ENCODE results near the gene GRM5. TPM values are rescaled to one million over a fixed set of nuclear protein-coding genes. Genes with fewer than 3 reads are reported as not detected.

GRM5 gene
- total RNA-seq, 2 donors from 2014 or later = 0.17 TPM; not detected in 1

GRCh38 chr11:88484873-88485621, 580.7 kb downstream of the GRM5 start:
- TF ChIP-seq POLR2A (IDR thresholded peaks at IDR 0.05) (no peak), POLR2AphosphoS5 (IDR thresholded peaks at IDR 0.05) (no peak)
- TF ChIP-seq, protein P1, sequence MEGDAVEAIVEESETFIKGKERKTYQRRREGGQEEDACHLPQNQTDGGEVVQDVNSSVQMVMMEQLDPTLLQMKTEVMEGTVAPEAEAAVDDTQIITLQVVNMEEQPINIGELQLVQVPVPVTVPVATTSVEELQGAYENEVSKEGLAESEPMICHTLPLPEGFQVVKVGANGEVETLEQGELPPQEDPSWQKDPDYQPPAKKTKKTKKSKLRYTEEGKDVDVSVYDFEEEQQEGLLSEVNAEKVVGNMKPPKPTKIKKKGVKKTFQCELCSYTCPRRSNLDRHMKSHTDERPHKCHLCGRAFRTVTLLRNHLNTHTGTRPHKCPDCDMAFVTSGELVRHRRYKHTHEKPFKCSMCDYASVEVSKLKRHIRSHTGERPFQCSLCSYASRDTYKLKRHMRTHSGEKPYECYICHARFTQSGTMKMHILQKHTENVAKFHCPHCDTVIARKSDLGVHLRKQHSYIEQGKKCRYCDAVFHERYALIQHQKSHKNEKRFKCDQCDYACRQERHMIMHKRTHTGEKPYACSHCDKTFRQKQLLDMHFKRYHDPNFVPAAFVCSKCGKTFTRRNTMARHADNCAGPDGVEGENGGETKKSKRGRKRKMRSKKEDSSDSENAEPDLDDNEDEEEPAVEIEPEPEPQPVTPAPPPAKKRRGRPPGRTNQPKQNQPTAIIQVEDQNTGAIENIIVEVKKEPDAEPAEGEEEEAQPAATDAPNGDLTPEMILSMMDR (IDR thresholded peaks at IDR 0.05) = peak in 2 of 4 experiments; percentile 29 to 53
- Histone ChIP-seq H3K4me3 (no peak overlapping the region), H3K27me3 (replicated peaks; ENCODE audit: insufficient read depth) (no peaks in the 10 kb centered on the region), H3K36me3 (no peaks in the 10 kb centered on the region), H3K27ac (no peak overlapping the region), H3K4me1 (replicated peaks) (no peaks in the 10 kb centered on the region), H3K9me3 (no peaks in the 10 kb centered on the region)
- WGBS = 81% methylated on average over 6 of the region's 6 CpGs
- intact Hi-C loops (cut with DNase I) = no loop called here
- DNase-seq (ENCODE audit: low spot score) = no peak

DNA sequence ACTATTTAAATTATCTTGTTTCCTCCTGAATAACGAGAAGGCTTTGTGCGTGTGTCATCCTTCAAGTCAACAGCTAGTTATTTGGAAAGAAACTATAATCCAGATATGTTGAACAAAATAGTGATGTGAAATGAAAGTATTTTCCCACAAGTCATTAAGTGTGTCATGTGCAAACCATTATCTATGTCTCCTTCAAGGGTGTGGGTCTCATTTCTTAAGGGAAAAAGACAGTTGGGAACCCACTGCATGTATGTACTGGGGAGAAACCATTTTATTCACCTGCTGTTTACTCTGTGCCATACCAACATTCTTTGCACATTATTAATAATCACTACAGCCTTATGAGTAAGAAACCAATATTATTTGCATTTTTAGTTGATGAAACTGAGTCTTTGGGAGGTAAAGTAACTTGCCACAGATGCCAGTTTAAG, 582.9 kb downstream of the GRM5 start:
- WGBS = 94% methylated on average over 2 of the region's 2 CpGs
- intact Hi-C loops (cut with DNase I) = no loop called here
- no peaks in the 10 kb centered on the region for H3K36me3 ChIP-seq
- no peak for DNase-seq (ENCODE audit: low spot score)
- no peak overlapping the region for H3K27ac ChIP-seq
- no peaks in the 10 kb centered on the region for H3K4me1 ChIP-seq (replicated peaks)
- H3K9me3 ChIP-seq = no peaks in the 10 kb centered on the region
- TF ChIP-seq, protein P1 (IDR thresholded peaks at IDR 0.05) = no peak
- TF ChIP-seq POLR2AphosphoS5 (IDR thresholded peaks at IDR 0.05) (no peak), POLR2A (IDR thresholded peaks at IDR 0.05) (no peak)
- no peaks in the 10 kb centered on the region for H3K27me3 ChIP-seq (replicated peaks; ENCODE audit: insufficient read depth)
- no peak overlapping the region for H3K4me3 ChIP-seq

DNA sequence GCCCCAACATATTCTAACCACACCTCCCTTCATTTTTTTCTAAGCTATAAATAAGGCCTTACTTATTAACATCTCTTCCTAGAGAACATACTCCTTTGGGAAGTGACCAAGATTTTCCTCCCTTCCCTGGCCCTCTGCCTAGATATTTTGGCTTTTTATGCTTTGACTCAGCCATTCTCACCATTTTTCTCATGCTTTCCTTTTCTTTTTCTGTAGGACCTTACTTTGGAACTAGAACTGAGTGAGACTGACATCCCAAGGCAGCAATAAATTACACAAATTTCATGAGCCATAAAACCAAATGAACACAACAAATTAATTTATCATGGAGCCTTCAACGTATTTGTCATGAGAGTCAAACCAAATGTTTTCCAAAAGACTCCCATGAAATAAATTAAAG, 585.6 kb downstream of the GRM5 start:
- Histone ChIP-seq H3K4me3 (no peak overlapping the region), H3K27me3 (replicated peaks; ENCODE audit: insufficient read depth) (no peaks in the 10 kb centered on the region), H3K36me3 (no peaks in the 10 kb centered on the region), H3K9me3 (no peaks in the 10 kb centered on the region), H3K27ac (no peak overlapping the region), H3K4me1 (replicated peaks) (no peaks in the 10 kb centered on the region)
- intact Hi-C loops (cut with DNase I) = no loop called here
- no peak for DNase-seq (ENCODE audit: low spot score)
- no peak for TF ChIP-seq POLR2A (IDR thresholded peaks at IDR 0.05)
- TF ChIP-seq, protein P1 (IDR thresholded peaks at IDR 0.05) = no peak
- no peak for TF ChIP-seq POLR2AphosphoS5 (IDR thresholded peaks at IDR 0.05)
- WGBS = 39% methylated on average over 1 of the region's 1 CpG

DNA sequence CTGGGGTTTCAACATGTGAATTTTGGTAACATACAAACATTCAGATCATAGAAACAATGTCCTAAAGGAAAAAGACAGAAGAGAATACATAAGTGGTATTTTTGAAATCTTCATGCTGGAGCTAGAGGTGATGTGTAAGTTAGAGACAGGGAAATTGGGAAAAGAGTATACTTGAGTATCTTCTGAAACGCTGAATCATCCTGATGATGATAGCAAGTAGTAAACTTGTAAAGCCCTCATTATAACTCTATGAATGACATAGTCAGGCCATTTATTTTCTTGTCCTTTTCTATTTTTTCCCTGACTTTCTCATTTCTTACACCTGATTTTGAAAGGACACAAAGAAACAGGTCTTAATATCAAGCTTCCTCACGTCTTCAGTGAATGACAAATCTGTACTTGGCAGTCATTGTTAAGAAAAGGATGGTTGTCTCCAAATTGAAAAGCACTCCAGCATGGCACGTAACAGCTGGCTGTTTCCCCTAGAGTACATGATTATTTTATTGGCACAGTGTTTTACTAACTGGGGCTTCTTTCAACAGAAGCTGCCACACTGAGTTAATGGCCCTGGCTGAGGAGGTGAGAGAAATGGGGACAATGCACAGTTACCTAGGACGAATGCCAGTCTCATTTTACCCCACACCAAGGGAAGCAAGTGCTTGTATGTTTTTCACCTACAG, 587.5 kb downstream of the GRM5 start:
- Histone ChIP-seq H3K9me3 (no peaks in the 10 kb centered on the region), H3K4me3 (no peak overlapping the region), H3K27ac (no peak overlapping the region), H3K27me3 (replicated peaks; ENCODE audit: insufficient read depth) (no peaks in the 10 kb centered on the region), H3K4me1 (replicated peaks) (no peaks in the 10 kb centered on the region), H3K36me3 (no peaks in the 10 kb centered on the region)
- TF ChIP-seq, protein P1 (IDR thresholded peaks at IDR 0.05) = no peak
- TF ChIP-seq POLR2AphosphoS5 (IDR thresholded peaks at IDR 0.05) (no peak), POLR2A (IDR thresholded peaks at IDR 0.05) (no peak)
- no peak for DNase-seq (ENCODE audit: low spot score)
- intact Hi-C loops (cut with DNase I) = no loop called here
- WGBS = 40% methylated on average over 4 of the region's 4 CpGs

All from prostate gland (tissue), 2 donors.